ENCODE data around the gene SLC16A2. TPM values are rescaled to one million over a fixed set of nuclear protein-coding genes. Genes with fewer than 3 reads are reported as not detected.

Gene SLC16A2
- 10.9 and 13.1 TPM in 2 replicates for polyA plus RNA-seq (2012; rRNA removed)
- polyA plus RNA-seq (2012; cell fraction: cytosol; rRNA removed): 6.5 and 8.8 TPM in 2 replicates
- 14.6 and 24.4 TPM in 2 replicates for polyA plus RNA-seq (2012; cell fraction: nucleus; rRNA removed)

- no peaks in the 10 kb centered on the region for H3F3A ChIP-seq (replicated peaks; ENCODE audit: insufficient read depth)
- no peaks in the 10 kb centered on the region for H3K9me2 ChIP-seq
- H3K4me1 ChIP-seq (ENCODE audit: control insufficient read depth in 1 of 2, insufficient read depth in 2 of 2, low read depth in 1 of 2, low read length in 1 of 2): peaks cover 0 to 10% of the 10 kb centered on the region in 2 experiments; a peak in 1 of 4 replicates
- no peaks in the 10 kb centered on the region for H4K20me1 ChIP-seq (ENCODE audit: insufficient read depth)
- 3% methylated on average over 21 of the region's 33 CpGs for WGBS (ENCODE audit: low lambda C conversion rate)
- peak within 1 kb of the TSS; percentile 77 for H3K4me2 ChIP-seq
- DNase-seq: peak; percentile 86
- peak within 1 kb of the TSS; percentile 82 for H2AFZ ChIP-seq (ENCODE audit: low read depth)
- peak within 1 kb of the TSS; percentile 56 to 62 for H3K4me3 ChIP-seq (ENCODE audit: low read depth in 2 of 2, low read length in 1 of 2)
- no peaks in the 10 kb centered on the region for H3K9me3 ChIP-seq
- H3K27me3 ChIP-seq (ENCODE audit: insufficient read depth): peaks cover 14% of the 10 kb centered on the region; the same call in 1 of the 2 replicates
- ChIA-PET POLR2A (interaction anchor here (1.0 to 1.2 kb wide), 4 partner anchors 101 to 129 kb away, joined by 3 to 5 read pairs (median 4); no protein-coding TSS in a partner anchor), CTCF (interaction anchor here (0.8 to 3.1 kb wide), 5 partner anchors 25 to 114 kb away, joined by 3 to 16 read pairs (median 4); no protein-coding TSS in a partner anchor)
- no peaks in the 10 kb centered on the region for H3K79me2 ChIP-seq (ENCODE audit: insufficient read depth)
- H3K27ac ChIP-seq (ENCODE audit: low read depth in 2 of 2, low read length in 1 of 2): peak within 1 kb of the TSS; percentile 82 to 84
- no peaks in the 10 kb centered on the region for H3K36me3 ChIP-seq (replicated peaks in 1 of 2; ENCODE audit: control insufficient read depth in 1 of 2, insufficient read depth in 2 of 2, low read length in 1 of 2)
- TF ChIP-seq GABPA (IDR thresholded peaks at IDR 0.05; ENCODE audit: low read depth) (no peak), TAF1 (IDR thresholded peaks at IDR 0.05; ENCODE audit: borderline replicate concordance, low read depth, low read length) (peak; percentile 48; the same call in 1 of the 2 replicates), RXRA (IDR thresholded peaks at IDR 0.05; ENCODE audit: borderline replicate concordance, low read depth) (no peak), CHD2 (IDR thresholded peaks at IDR 0.05; ENCODE audit: low read length, partially characterized antibody) (no peak), CTCF (IDR thresholded peaks at IDR 0.05) (no peak), SIN3A (IDR thresholded peaks at IDR 0.05; ENCODE audit: borderline replicate concordance, low read depth, low read length) (no peak)
- H3K9ac ChIP-seq: peak within 1 kb of the TSS; percentile 75
These were observed at the start of gene SLC16A2 for GRCh38 chrX:74421036-74421739. Gene SLC16A2, plus strand, starts transcription at chrX:74421493. Its CDS starts 145 bp downstream, at chrX:74421638.

- Histone ChIP-seq H3K4me2 (no peak overlapping the region), H3K36me3 (replicated peaks in 1 of 2; ENCODE audit: control insufficient read depth in 1 of 2, insufficient read depth in 2 of 2, low read length in 1 of 2) (no peaks in the 10 kb centered on the region), H3F3A (replicated peaks; ENCODE audit: insufficient read depth) (no peaks in the 10 kb centered on the region), H3K4me1 (ENCODE audit: control insufficient read depth in 1 of 2, insufficient read depth in 2 of 2, low read depth in 1 of 2, low read length in 1 of 2) (no peaks in the 10 kb centered on the region), H2AFZ (ENCODE audit: low read depth) (no peak overlapping the region), H3K9me2 (no peaks in the 10 kb centered on the region), H3K9ac (no peak overlapping the region), H3K27me3 (ENCODE audit: insufficient read depth) (no peaks in the 10 kb centered on the region), H3K27ac (ENCODE audit: low read depth in 2 of 2, low read length in 1 of 2) (no peak overlapping the region), H3K79me2 (ENCODE audit: insufficient read depth) (no peaks in the 10 kb centered on the region), H3K9me3 (no peaks in the 10 kb centered on the region), H3K4me3 (ENCODE audit: low read depth in 2 of 2, low read length in 1 of 2) (no peak overlapping the region), H4K20me1 (ENCODE audit: insufficient read depth) (no peaks in the 10 kb centered on the region)
- ChIA-PET CTCF (interaction anchor here (0.8 to 1.9 kb wide), 4 partner anchors 11 to 179 kb away, joined by 3 to 8 read pairs (median 3); no protein-coding TSS in a partner anchor), POLR2A (no interaction called here)
- DNase-seq: no peak
- no peak for TF ChIP-seq TAF1 (IDR thresholded peaks at IDR 0.05; ENCODE audit: borderline replicate concordance, low read depth, low read length)
These were observed 49.0 kb upstream of the SLC16A2 start for GRCh38 chrX:74372272-74372671.

GRCh38 chrX:74377282-74377681 is 44.0 kb upstream of the SLC16A2 start:
- H3K9me3 ChIP-seq: no peaks in the 10 kb centered on the region
- no peaks in the 10 kb centered on the region for H3K36me3 ChIP-seq (replicated peaks in 1 of 2; ENCODE audit: control insufficient read depth in 1 of 2, insufficient read depth in 2 of 2, low read length in 1 of 2)
- WGBS (ENCODE audit: low lambda C conversion rate): 3% methylated on average over 1 of the region's 1 CpG
- ChIA-PET CTCF (no interaction called here), POLR2A (no interaction called here)
- no peaks in the 10 kb centered on the region for H4K20me1 ChIP-seq (ENCODE audit: insufficient read depth)
- no peaks in the 10 kb centered on the region for H3K9me2 ChIP-seq
- H3K79me2 ChIP-seq (ENCODE audit: insufficient read depth): no peaks in the 10 kb centered on the region
- H3F3A ChIP-seq (replicated peaks; ENCODE audit: insufficient read depth): no peaks in the 10 kb centered on the region
- no peak overlapping the region for H3K27ac ChIP-seq (ENCODE audit: low read depth in 2 of 2, low read length in 1 of 2)
- no peaks in the 10 kb centered on the region; the same call in 1 of the 2 replicates for H3K27me3 ChIP-seq (ENCODE audit: insufficient read depth)
- no peak overlapping the region for H3K4me2 ChIP-seq
- no peak for DNase-seq
- H3K9ac ChIP-seq: no peak overlapping the region
- no peaks in the 10 kb centered on the region for H3K4me1 ChIP-seq (ENCODE audit: control insufficient read depth in 1 of 2, insufficient read depth in 2 of 2, low read depth in 1 of 2, low read length in 1 of 2)
- no peak overlapping the region for H3K4me3 ChIP-seq (ENCODE audit: low read depth in 2 of 2, low read length in 1 of 2)
- no peak overlapping the region for H2AFZ ChIP-seq (ENCODE audit: low read depth)
- TF ChIP-seq GATA2 (CRISPR knock-in tag; IDR thresholded peaks at IDR 0.05) (no peak), REST (IDR thresholded peaks at IDR 0.05; ENCODE audit: low read depth, low read length) (no peak), ZBTB33 (IDR thresholded peaks at IDR 0.05; ENCODE audit: borderline replicate concordance, low read depth) (no peak), CHD2 (IDR thresholded peaks at IDR 0.05; ENCODE audit: low read length, partially characterized antibody) (no peak), MEF2A (IDR thresholded peaks at IDR 0.05; ENCODE audit: borderline replicate concordance, low read depth) (no peak), TAF1 (IDR thresholded peaks at IDR 0.05; ENCODE audit: borderline replicate concordance, low read depth, low read length) (no peak), EP300 (IDR thresholded peaks at IDR 0.05; ENCODE audit: borderline replicate concordance in 1 of 2, low read depth in 1 of 2, low read length in 1 of 2) (no peak)
